ENCODE results near the gene TVP23C. TPM values are rescaled to one million over a fixed set of nuclear protein-coding genes. Genes with fewer than 3 reads are reported as not detected.
A peak's percentile ranks its signal among the peaks of the same experiment; 100 is the strongest.

Gene TVP23C
- total and polyA plus RNA-seq, 2 experiments from 2014 or later, result 10.4 to 31.7 TPM

GRCh38 chr17:15503731-15504130 is 59.6 kb downstream of the TVP23C start (continued):
- TF ChIP-seq ETS1 (IDR thresholded peaks at IDR 0.05) (no peak), NANOG (IDR thresholded peaks at IDR 0.05; ENCODE audit: borderline replicate concordance) (no peak), JUNB (IDR thresholded peaks at IDR 0.05; ENCODE audit: unreplicated experiment) (no peak), EZH2phosphoT487 (IDR thresholded peaks at IDR 0.05; ENCODE audit: unreplicated experiment) (no peak), STAT1 (IDR thresholded peaks at IDR 0.05; ENCODE audit: unreplicated experiment) (no peak)
- TF ChIP-seq, protein P1, sequence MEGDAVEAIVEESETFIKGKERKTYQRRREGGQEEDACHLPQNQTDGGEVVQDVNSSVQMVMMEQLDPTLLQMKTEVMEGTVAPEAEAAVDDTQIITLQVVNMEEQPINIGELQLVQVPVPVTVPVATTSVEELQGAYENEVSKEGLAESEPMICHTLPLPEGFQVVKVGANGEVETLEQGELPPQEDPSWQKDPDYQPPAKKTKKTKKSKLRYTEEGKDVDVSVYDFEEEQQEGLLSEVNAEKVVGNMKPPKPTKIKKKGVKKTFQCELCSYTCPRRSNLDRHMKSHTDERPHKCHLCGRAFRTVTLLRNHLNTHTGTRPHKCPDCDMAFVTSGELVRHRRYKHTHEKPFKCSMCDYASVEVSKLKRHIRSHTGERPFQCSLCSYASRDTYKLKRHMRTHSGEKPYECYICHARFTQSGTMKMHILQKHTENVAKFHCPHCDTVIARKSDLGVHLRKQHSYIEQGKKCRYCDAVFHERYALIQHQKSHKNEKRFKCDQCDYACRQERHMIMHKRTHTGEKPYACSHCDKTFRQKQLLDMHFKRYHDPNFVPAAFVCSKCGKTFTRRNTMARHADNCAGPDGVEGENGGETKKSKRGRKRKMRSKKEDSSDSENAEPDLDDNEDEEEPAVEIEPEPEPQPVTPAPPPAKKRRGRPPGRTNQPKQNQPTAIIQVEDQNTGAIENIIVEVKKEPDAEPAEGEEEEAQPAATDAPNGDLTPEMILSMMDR (conservative IDR thresholded peaks at IDR 0.05; ENCODE audit: low read depth in 2 of 2), result no peak

- H3K27me3 Mint-ChIP-seq (ENCODE audit: insufficient read depth, low read depth, poor library complexity), result peaks cover 5% of the 10 kb centered on the region
- DNase-seq (ENCODE audit: low spot score), result peak; percentile 97
- Histone ChIP-seq H3K27ac (ENCODE audit: low read depth) (peak overlapping the region; percentile 80), H3K79me2 (replicated peaks; ENCODE audit: insufficient read depth) (no peaks in the 10 kb centered on the region), H3F3A (replicated peaks; ENCODE audit: low read depth) (no peaks in the 10 kb centered on the region), H3K4me2 (peak overlapping the region; percentile 72), H3K9me2 (ENCODE audit: insufficient read depth) (no peaks in the 10 kb centered on the region), H4K20me1 (replicated peaks; ENCODE audit: insufficient read depth) (no peaks in the 10 kb centered on the region; the same call in 1 of the 2 replicates), H2AFZ (peak overlapping the region; percentile 87), H3K36me3 (ENCODE audit: insufficient read depth) (no peaks in the 10 kb centered on the region), H3K4me1 (ENCODE audit: insufficient read depth) (peaks cover 8% of the 10 kb centered on the region; the same call in 1 of the 2 replicates), H3K27me3 (ENCODE audit: insufficient read depth) (no peaks in the 10 kb centered on the region), H3K4me3 (peak overlapping the region; percentile 25)
- no peak for TF ChIP-seq STAT1 (IDR thresholded peaks at IDR 0.05; ENCODE audit: unreplicated experiment)
- no peak for TF ChIP-seq CREB1 (CRISPR knock-in tag; IDR thresholded peaks at IDR 0.05; ENCODE audit: low read depth)
- TF ChIP-seq, protein P1 (conservative IDR thresholded peaks at IDR 0.05; ENCODE audit: low read depth in 2 of 2), result peak; percentile 86 to 94
- peak; percentile 23; the same call in 1 of the 2 replicates for TF ChIP-seq POLR2AphosphoS5 (IDR thresholded peaks at IDR 0.05; ENCODE audit: low read depth)
- H3K36me3 Mint-ChIP-seq (ENCODE audit: low read depth), result peaks cover 42% of the 10 kb centered on the region
- peaks cover 2% of the 10 kb centered on the region; the same call in 2 of the 3 replicates for H3K9me3 Mint-ChIP-seq
- H3K27ac Mint-ChIP-seq, result peak overlapping the region; percentile 66; the same call in 1 of the 2 replicates
- peak overlapping the region; percentile 44; the same call in 2 of the 3 replicates for H3K4me3 Mint-ChIP-seq
- ATAC-seq, result peak; percentile 96
- peaks cover 16% of the 10 kb centered on the region for H3K4me1 Mint-ChIP-seq
These were observed 60.7 kb downstream of the TVP23C start for GRCh38 chr17:15502369-15503112.
